Parathyroid adenoma (tissue), 2 donors: ENCODE data around the gene ZNF410.
A peak's percentile ranks its signal among the peaks of the same experiment; 100 is the strongest.

Experiments
- H2AFZ ChIP-seq: fragments of 300-600 bp; sonication (generic); one replicate; pipeline ENCODE4 v1.7.0; 2017; ENCODE audit warnings: antibody characterized with exemption, mild to moderate bottlenecking
- H3K27ac ChIP-seq: fragments of 300-600 bp; sonication (generic); one replicate; pipeline ENCODE4 v1.7.0; 2017
- H3K27me3 ChIP-seq: fragments of 300-600 bp; sonication (generic); one replicate; pipeline ENCODE4 v1.7.0; 2017; ENCODE audit warnings: low read length; ENCODE audit not compliant: control insufficient read depth, insufficient read depth
- H3K36me3 ChIP-seq: fragments of 300-600 bp; sonication (generic); one replicate; pipeline ENCODE4 v1.7.0; 2017; ENCODE audit warnings: low read length; ENCODE audit not compliant: control insufficient read depth, insufficient read depth
- H3K4me1 ChIP-seq: fragments of 300-600 bp; sonication (generic); one replicate; pipeline ENCODE4 v1.7.0; 2017; ENCODE audit warnings: control low read depth
- H3K4me2 ChIP-seq: fragments of 300-600 bp; sonication (generic); one replicate; pipeline ENCODE4 v1.7.0; 2017; ENCODE audit warnings: low read length
- H3K4me3 ChIP-seq: fragments of 300-600 bp; sonication (generic); one replicate; pipeline ENCODE4 v1.7.0; 2017; ENCODE audit warnings: low read depth, low read length
- H3K79me2 ChIP-seq: fragments of 300-600 bp; sonication (generic); one replicate; pipeline ENCODE4 v1.7.0; 2017; ENCODE audit warnings: control low read depth
- H3K9ac ChIP-seq: fragments of 300-600 bp; sonication (generic); one replicate; pipeline ENCODE4 v1.7.0; 2017; ENCODE audit warnings: mild to moderate bottlenecking
- H3K9me3 ChIP-seq: fragments of 300-600 bp; sonication (generic); one replicate; pipeline ENCODE4 v1.7.0; 2017; ENCODE audit warnings: low read length; ENCODE audit not compliant: control insufficient read depth
- CTCF ChIP-seq: fragments of 300-600 bp; sonication (generic); IDR thresholded peaks from one replicate; pipeline ENCODE4 v1.7.0; 2017; ENCODE audit warnings: antibody characterized with exemption, mild to moderate bottlenecking
- donor health status: primary hyperparathyroidism.

ZNF410 gene

GRCh38 chr14:73935666-73936065, 49.0 kb downstream of the ZNF410 start:
- Histone ChIP-seq H3K9me3 (no peaks in the 10 kb centered on the region), H3K36me3 (no peaks in the 10 kb centered on the region), H3K27ac (no peak overlapping the region)

GRCh38 chr14:73936548-73936947, 49.9 kb downstream of the ZNF410 start:
- Histone ChIP-seq H3K27ac (no peak overlapping the region), H3K4me3 (no peak overlapping the region), H3K4me2 (no peak overlapping the region), H3K9ac (no peak overlapping the region), H3K4me1 (no peaks in the 10 kb centered on the region), H3K9me3 (no peaks in the 10 kb centered on the region), H2AFZ (no peak overlapping the region), H3K27me3 (no peaks in the 10 kb centered on the region), H3K79me2 (no peaks in the 10 kb centered on the region), H3K36me3 (no peaks in the 10 kb centered on the region)
- no peak for TF ChIP-seq CTCF

More at GRCh38 chr14:73935666-73936065, 49.0 kb downstream of the ZNF410 start:
- Histone ChIP-seq H3K9ac (no peak overlapping the region), H3K4me2 (no peak overlapping the region), H2AFZ (no peak overlapping the region), H3K4me3 (no peak overlapping the region), H3K27me3 (no peaks in the 10 kb centered on the region), H3K4me1 (no peaks in the 10 kb centered on the region), H3K79me2 (no peaks in the 10 kb centered on the region)
- TF ChIP-seq CTCF: peak; percentile 17

DNA sequence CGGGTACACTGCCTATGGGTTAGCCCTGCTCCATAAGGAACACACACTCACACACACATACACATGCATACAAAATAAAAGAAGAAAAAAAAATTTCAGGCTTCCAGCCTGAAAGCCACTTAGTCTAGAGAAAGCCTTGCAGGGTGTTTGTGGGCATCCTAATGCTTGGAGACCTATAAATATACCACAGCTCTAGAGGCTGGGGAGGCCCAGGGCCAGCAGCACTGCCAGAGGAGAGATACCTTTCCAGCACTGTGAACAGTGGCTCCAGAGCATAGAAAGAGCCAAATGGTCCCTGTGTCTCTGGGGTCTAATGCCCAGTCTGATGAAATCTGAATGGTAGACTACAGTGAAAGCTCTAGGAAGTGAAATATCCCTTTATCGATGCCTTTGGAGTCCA, 50.4 kb downstream of the ZNF410 start:
- Histone ChIP-seq H3K27me3 (no peaks in the 10 kb centered on the region), H3K4me2 (no peak overlapping the region), H3K9ac (no peak overlapping the region), H3K9me3 (no peaks in the 10 kb centered on the region), H3K27ac (no peak overlapping the region), H2AFZ (no peak overlapping the region), H3K36me3 (no peaks in the 10 kb centered on the region), H3K79me2 (no peaks in the 10 kb centered on the region), H3K4me1 (no peaks in the 10 kb centered on the region), H3K4me3 (no peak overlapping the region)
- TF ChIP-seq CTCF: no peak

DNA sequence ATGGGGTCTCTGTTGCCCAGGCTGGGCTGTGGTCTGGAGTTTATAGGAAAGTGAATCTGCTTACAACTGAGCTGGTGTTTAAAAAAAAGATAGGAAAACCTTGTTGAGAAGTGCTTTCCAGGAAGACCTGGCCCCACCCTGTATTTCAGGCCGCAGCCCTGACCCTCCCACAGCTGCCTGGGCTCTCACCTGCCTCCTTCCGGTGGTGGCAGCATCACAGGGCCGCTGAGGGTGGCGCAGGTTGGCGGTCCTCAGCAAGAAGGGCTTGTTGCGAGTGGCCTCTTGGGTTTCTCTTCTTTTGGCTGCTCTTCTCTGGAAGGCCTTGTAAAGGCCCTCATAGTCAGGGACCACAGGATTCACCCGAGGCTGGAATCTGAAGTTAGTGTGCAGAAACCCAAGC, 55.5 kb downstream of the ZNF410 start:
- Histone ChIP-seq H2AFZ (no peak overlapping the region), H3K9ac (no peak overlapping the region), H3K79me2 (no peaks in the 10 kb centered on the region), H3K27me3 (no peaks in the 10 kb centered on the region), H3K4me3 (no peak overlapping the region), H3K4me1 (no peaks in the 10 kb centered on the region), H3K27ac (no peak overlapping the region), H3K36me3 (no peaks in the 10 kb centered on the region), H3K9me3 (no peaks in the 10 kb centered on the region), H3K4me2 (no peak overlapping the region)
- no peak for TF ChIP-seq CTCF

DNA sequence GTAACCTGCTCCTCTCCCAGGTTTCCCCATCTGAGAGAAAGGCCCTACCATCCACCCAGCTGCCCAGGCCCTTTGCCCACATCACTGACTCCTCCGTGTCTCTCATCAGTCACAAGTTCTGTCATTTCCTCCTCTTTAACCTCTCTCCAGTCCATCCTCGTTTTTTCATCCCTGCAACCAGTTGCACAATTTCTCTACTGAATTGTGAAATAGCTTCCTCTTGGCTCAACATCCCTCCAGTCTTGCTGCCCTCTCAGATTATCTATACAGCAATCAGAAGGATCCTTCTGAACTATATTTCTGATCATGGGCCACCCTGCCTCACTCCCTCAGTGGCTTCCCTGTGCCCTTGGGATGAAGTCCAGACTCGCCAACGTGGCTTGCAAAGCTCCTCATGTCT, 56.4 kb downstream of the ZNF410 start:
- Histone ChIP-seq H3K4me2 (no peak overlapping the region), H3K36me3 (no peaks in the 10 kb centered on the region), H3K27me3 (no peaks in the 10 kb centered on the region), H3K79me2 (no peaks in the 10 kb centered on the region), H3K9ac (no peak overlapping the region), H3K4me1 (no peaks in the 10 kb centered on the region), H3K4me3 (no peak overlapping the region), H3K9me3 (no peaks in the 10 kb centered on the region), H2AFZ (no peak overlapping the region), H3K27ac (no peak overlapping the region)
- TF ChIP-seq CTCF: no peak
